A673 (cell line): Measurements from ENCODE around the gene ATG3.

Experiments used
- EZH2 ChIP-seq: fragments of 200-600 bp; sonication (generic); IDR thresholded peaks from 2 replicates; pipeline ENCODE4 v1.6.1; 2017; ENCODE audit warnings: borderline replicate concordance, low read depth, mild to moderate bottlenecking, mixed read lengths, antibody characterized with exemption, low read length; ENCODE audit not compliant: poor library complexity, severe bottlenecking
- TF ChIP-seq, protein P1 (sequence below): fragments of 300-800, 200-600 bp; sonication (generic); conservative IDR thresholded peaks from 2 replicates; pipeline ENCODE4 v1.5.1; 2017; ENCODE audit warnings: low read depth, mild to moderate bottlenecking, antibody characterized with exemption, low read length, moderate library complexity, mixed read lengths

DNA sequence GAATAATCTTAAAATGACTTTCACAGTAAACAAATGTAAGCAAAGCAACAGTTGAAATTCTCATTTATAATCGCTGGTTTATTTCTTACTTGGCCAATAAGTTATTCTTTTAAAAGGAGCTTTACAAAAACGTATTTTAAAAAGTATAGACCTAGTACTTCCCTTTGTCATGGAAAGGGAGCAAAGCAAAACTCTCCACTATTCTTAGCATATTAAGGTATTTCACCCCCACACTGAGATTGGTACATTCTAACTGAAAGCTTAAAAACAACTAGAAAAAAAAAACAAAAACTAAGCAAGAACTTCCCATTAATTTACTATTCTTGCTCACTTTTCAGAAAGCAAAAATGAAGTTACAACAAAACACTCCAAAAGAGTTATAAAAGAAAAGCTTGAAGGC is 1.5 kb downstream of the ATG3 start:
- TF ChIP-seq, protein P1, sequence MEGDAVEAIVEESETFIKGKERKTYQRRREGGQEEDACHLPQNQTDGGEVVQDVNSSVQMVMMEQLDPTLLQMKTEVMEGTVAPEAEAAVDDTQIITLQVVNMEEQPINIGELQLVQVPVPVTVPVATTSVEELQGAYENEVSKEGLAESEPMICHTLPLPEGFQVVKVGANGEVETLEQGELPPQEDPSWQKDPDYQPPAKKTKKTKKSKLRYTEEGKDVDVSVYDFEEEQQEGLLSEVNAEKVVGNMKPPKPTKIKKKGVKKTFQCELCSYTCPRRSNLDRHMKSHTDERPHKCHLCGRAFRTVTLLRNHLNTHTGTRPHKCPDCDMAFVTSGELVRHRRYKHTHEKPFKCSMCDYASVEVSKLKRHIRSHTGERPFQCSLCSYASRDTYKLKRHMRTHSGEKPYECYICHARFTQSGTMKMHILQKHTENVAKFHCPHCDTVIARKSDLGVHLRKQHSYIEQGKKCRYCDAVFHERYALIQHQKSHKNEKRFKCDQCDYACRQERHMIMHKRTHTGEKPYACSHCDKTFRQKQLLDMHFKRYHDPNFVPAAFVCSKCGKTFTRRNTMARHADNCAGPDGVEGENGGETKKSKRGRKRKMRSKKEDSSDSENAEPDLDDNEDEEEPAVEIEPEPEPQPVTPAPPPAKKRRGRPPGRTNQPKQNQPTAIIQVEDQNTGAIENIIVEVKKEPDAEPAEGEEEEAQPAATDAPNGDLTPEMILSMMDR: no peak
- TF ChIP-seq EZH2: no peak
